ENCODE measurements around the gene ESRRG.

ESRRG gene

GRCh38 chr1:216702170-216702569, 21.1 kb downstream of the ESRRG start:
- H3K4me1 ChIP-seq (ENCODE audit: control insufficient read depth, insufficient read depth, low read length) = no peaks in the 10 kb centered on the region
- no peaks in the 10 kb centered on the region for H3K36me3 ChIP-seq (ENCODE audit: insufficient read depth, low read length)
- H3K4me3 ChIP-seq (ENCODE audit: low read length) = no peak overlapping the region
- no peaks in the 10 kb centered on the region for H3K9me3 ChIP-seq (replicated peaks; ENCODE audit: low read length)
- H3K9ac ChIP-seq (ENCODE audit: low read depth, low read length) = no peak overlapping the region
- no peaks in the 10 kb centered on the region for H3K27me3 ChIP-seq (ENCODE audit: control insufficient read depth, insufficient read depth, low read length)
- H3K4me2 ChIP-seq (ENCODE audit: low read length) = no peak overlapping the region

DNA sequence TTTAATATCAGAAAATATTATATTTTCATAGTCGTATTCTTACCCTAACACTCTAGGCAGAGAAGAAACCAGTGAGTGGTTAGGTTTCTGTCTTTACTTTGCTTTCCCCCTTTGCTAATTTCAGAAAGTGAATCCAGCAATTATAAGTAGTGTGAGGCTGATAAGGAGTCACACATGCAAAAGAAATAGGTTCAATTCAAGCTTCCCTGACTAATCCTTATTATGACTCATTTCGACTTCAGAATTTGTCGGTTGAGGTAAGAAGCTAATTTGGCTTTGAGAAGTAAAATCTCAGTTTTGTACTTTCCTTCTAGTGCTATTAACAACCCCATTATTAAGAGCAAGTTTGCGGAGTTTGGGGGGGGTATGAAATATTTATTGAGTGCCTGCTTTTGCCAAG, 22.4 kb downstream of the ESRRG start:
- no peak overlapping the region for H3K9ac ChIP-seq (ENCODE audit: low read depth, low read length)
- H3K4me1 ChIP-seq (ENCODE audit: control insufficient read depth, insufficient read depth, low read length) = no peaks in the 10 kb centered on the region
- no peaks in the 10 kb centered on the region for H3K36me3 ChIP-seq (ENCODE audit: insufficient read depth, low read length)
- no peak overlapping the region for H3K4me3 ChIP-seq (ENCODE audit: low read length)
- H3K27me3 ChIP-seq (ENCODE audit: control insufficient read depth, insufficient read depth, low read length) = no peaks in the 10 kb centered on the region
- no peaks in the 10 kb centered on the region for H3K9me3 ChIP-seq (replicated peaks; ENCODE audit: low read length)
- H3K4me2 ChIP-seq (ENCODE audit: low read length) = no peak overlapping the region

- no peaks in the 10 kb centered on the region for H3K4me1 ChIP-seq (ENCODE audit: control insufficient read depth, insufficient read depth, low read length)
- H3K9me3 ChIP-seq (replicated peaks; ENCODE audit: low read length) = no peaks in the 10 kb centered on the region
- H3K9ac ChIP-seq (ENCODE audit: low read depth, low read length) = no peak overlapping the region
- no peaks in the 10 kb centered on the region for H3K36me3 ChIP-seq (ENCODE audit: insufficient read depth, low read length)
- no peaks in the 10 kb centered on the region for H3K27me3 ChIP-seq (ENCODE audit: control insufficient read depth, insufficient read depth, low read length)
- H3K4me2 ChIP-seq (ENCODE audit: low read length) = no peak overlapping the region
- H3K4me3 ChIP-seq (ENCODE audit: low read length) = no peak overlapping the region
These were observed 31.5 kb downstream of the ESRRG start for GRCh38 chr1:216691710-216692109.

DNA sequence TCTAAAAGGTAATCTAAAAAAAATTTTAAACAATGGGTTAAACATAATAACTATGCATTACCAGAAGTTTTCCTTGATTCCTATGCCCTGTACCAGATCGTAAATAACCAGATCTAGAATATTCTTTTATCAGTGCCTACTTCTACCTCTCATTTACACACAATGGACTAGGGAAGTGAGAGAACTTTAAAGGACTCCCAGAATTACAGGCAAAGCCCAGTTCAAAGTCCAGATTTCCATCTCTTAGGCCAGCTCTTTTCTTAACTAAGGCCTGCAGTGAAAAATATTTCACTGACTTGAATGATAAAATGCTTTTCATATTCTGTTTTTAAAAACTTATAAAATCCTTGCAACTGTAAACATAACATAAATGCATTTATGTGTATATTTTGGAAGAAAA, 32.6 kb downstream of the ESRRG start:
- Histone ChIP-seq H3K4me1 (ENCODE audit: control insufficient read depth, insufficient read depth, low read length) (no peaks in the 10 kb centered on the region), H3K9ac (ENCODE audit: low read depth, low read length) (no peak overlapping the region), H3K27me3 (ENCODE audit: control insufficient read depth, insufficient read depth, low read length) (no peaks in the 10 kb centered on the region), H3K4me3 (ENCODE audit: low read length) (no peak overlapping the region), H3K9me3 (replicated peaks; ENCODE audit: low read length) (no peaks in the 10 kb centered on the region), H3K36me3 (ENCODE audit: insufficient read depth, low read length) (no peaks in the 10 kb centered on the region), H3K4me2 (ENCODE audit: low read length) (no peak overlapping the region)

DNA sequence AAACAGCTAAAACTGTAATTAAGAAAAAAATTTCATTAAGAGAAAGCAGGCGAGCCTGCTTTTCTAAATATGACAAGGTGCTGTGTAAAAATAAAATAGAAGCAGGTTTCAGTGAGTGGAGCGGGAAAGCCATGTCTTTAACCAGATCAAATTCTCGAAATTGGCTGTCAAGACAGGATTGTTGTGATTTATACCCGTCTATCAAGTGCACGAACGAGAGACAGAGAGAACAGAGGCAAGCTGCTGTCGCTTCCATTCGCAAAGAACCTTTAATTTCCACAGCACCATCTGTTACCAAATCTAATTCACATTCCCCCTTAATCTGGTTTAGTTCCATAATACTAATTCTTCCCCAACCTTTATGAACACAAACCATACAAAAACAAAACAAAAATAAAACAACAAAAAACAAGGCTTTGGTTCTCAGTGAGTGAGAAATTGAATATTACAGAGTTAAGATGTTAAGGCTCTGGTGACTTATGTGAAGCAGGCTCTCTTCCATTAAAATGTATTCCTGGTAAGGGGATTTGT, 35.0 kb downstream of the ESRRG start:
- Histone ChIP-seq H3K4me3 (ENCODE audit: low read length) (no peak overlapping the region), H3K27me3 (ENCODE audit: control insufficient read depth, insufficient read depth, low read length) (no peaks in the 10 kb centered on the region), H3K9ac (ENCODE audit: low read depth, low read length) (no peak overlapping the region), H3K4me2 (ENCODE audit: low read length) (no peak overlapping the region), H3K9me3 (replicated peaks; ENCODE audit: low read length) (no peaks in the 10 kb centered on the region), H3K36me3 (ENCODE audit: insufficient read depth, low read length) (no peaks in the 10 kb centered on the region), H3K4me1 (ENCODE audit: control insufficient read depth, insufficient read depth, low read length) (no peaks in the 10 kb centered on the region)

DNA sequence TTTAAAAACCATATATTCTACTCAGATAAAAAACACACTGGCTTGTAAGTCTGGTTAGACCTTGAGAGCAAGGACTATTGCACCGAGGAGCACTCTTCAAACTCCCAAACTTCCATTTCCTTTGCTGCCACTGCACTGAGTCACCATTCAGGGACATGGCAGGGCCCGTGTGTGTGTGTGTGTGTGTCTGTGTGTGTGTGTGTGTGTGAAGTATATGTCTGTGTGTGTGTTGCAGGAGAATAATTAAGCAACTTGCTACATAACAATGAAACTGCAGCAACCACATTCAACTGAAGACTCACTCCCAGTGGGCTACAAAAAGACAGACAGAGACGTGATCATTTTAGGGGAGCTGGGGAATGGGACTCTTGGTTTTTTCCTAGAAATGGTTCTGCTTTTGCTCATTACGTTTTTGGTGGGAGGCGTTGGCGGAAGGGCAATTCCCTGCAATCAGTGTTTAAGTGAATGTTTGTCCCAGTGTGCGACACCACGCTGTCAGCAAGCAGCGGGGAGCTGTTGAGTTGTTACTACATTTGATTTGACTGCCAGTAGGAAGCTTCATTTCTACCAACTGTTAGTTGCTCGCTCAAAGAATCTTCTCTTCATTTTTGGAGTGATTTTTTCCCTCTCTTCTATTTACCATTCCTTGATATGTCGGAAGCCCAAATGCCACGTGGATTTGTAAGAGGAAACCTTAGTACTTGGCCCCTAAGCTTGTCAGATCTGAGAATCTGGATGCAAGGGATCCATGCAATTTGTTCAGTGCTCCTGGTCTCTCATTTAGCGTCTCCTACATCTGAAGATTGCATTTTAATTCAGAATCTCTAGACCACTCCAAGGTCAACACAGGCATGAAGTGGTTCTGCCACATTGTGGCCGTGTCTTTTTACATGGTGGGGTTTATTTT, 36.1 kb downstream of the ESRRG start:
- no peaks in the 10 kb centered on the region for H3K4me1 ChIP-seq (ENCODE audit: control insufficient read depth, insufficient read depth, low read length)

DNA sequence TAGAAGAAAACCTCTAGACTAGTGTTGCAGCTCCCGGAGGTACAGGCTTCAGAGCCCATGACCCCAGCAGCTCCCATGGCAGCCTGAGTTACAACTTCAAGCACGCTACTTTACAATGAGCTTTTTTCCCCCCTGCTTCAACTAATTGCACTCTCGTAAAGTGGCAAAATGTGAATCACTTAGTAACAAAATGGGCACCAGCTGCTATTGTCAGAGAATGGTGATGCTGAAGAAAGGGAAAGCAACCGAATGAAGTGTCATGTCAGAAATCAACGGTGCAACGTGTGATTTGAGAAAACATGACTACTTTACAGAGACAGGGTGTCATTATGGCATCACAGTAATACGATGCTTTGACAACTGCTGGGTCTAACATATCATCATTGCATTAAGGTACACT, 40.5 kb downstream of the ESRRG start:
- Histone ChIP-seq H3K4me2 (ENCODE audit: low read length) (no peak overlapping the region), H3K36me3 (ENCODE audit: insufficient read depth, low read length) (no peaks in the 10 kb centered on the region), H3K9ac (ENCODE audit: low read depth, low read length) (no peak overlapping the region), H3K27me3 (ENCODE audit: control insufficient read depth, insufficient read depth, low read length) (no peaks in the 10 kb centered on the region), H3K4me1 (ENCODE audit: control insufficient read depth, insufficient read depth, low read length) (no peaks in the 10 kb centered on the region), H3K4me3 (ENCODE audit: low read length) (no peak overlapping the region), H3K9me3 (replicated peaks; ENCODE audit: low read length) (no peaks in the 10 kb centered on the region)

More for the DNA sequence above, 36.1 kb downstream of the ESRRG start:
- Histone ChIP-seq H3K27me3 (ENCODE audit: control insufficient read depth, insufficient read depth, low read length) (no peaks in the 10 kb centered on the region), H3K36me3 (ENCODE audit: insufficient read depth, low read length) (no peaks in the 10 kb centered on the region), H3K4me3 (ENCODE audit: low read length) (no peak overlapping the region), H3K4me2 (ENCODE audit: low read length) (no peak overlapping the region), H3K9ac (ENCODE audit: low read depth, low read length) (no peak overlapping the region), H3K9me3 (replicated peaks; ENCODE audit: low read length) (no peaks in the 10 kb centered on the region)

GRCh38 chr1:216679108-216679507, 44.1 kb downstream of the ESRRG start:
- no peaks in the 10 kb centered on the region for H3K9me3 ChIP-seq (replicated peaks; ENCODE audit: low read length)
- no peaks in the 10 kb centered on the region for H3K36me3 ChIP-seq (ENCODE audit: insufficient read depth, low read length)
- no peak overlapping the region for H3K4me3 ChIP-seq (ENCODE audit: low read length)
- H3K4me1 ChIP-seq (ENCODE audit: control insufficient read depth, insufficient read depth, low read length) = no peaks in the 10 kb centered on the region
- no peaks in the 10 kb centered on the region for H3K27me3 ChIP-seq (ENCODE audit: control insufficient read depth, insufficient read depth, low read length)
- H3K9ac ChIP-seq (ENCODE audit: low read depth, low read length) = no peak overlapping the region
- no peak overlapping the region for H3K4me2 ChIP-seq (ENCODE audit: low read length)

DNA sequence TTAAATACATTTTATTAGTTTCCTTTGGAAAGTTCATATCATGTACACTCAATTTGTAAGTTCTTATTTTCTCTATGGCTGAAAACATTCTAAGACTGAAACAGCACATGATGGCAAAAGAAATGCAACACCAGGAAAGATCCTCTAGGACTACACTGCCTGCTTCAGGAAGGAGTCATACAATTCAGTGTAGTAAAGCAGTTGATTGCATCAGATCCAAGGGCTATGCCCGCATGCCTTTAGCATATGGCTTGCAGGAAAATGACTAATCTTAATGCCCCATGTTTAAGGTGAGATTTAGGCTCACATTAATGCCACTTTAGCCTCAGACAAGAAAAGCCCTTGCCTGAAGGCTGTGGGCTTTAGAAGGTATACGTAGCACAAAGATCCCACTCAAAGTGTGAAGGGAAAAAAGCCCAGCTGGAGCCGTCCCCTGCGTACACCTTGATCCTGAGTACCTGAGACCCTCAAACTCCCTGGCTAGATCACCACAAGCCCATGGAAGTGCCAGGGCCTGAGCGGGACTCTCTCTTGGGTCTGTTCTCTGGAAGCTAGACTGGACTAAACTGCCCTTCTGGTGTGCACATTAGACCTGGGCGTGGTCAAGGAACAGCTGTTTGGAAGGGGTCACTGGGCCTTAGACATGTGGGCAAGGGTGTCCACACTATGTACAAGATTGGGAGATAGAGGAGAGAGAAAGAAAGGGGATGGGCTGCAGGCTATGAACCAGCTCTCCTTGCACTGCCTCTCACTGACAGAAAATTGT, 52.9 kb downstream of the ESRRG start:
- no peaks in the 10 kb centered on the region for H3K4me1 ChIP-seq (ENCODE audit: control insufficient read depth, insufficient read depth, low read length)
- H3K4me2 ChIP-seq (ENCODE audit: low read length) = no peak overlapping the region
- H3K4me3 ChIP-seq (ENCODE audit: low read length) = no peak overlapping the region
- no peak overlapping the region for H3K9ac ChIP-seq (ENCODE audit: low read depth, low read length)
- no peaks in the 10 kb centered on the region for H3K27me3 ChIP-seq (ENCODE audit: control insufficient read depth, insufficient read depth, low read length)
- no peaks in the 10 kb centered on the region for H3K9me3 ChIP-seq (replicated peaks; ENCODE audit: low read length)
- no peaks in the 10 kb centered on the region for H3K36me3 ChIP-seq (ENCODE audit: insufficient read depth, low read length)

DNA sequence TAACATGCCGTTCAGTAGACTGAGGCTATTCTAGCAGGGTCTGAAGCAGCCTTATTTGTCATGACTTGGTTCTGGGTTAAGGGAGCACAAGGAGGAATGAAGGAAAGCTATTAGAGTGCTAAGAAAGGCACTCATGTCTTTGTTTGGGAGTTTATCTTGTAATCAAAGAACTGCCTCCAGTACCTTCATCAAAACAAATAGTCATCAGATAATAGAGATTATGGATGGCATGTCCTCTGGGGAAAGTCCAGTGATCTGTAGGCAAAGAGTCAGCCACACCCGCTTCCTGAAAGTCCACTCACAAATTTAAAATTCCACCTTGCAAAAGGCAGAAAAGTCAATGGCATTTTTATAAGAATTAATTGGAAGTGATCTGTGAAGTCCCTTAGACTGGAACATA, 56.8 kb downstream of the ESRRG start:
- Histone ChIP-seq H3K4me2 (ENCODE audit: low read length) (no peak overlapping the region), H3K4me1 (ENCODE audit: control insufficient read depth, insufficient read depth, low read length) (no peaks in the 10 kb centered on the region), H3K27me3 (ENCODE audit: control insufficient read depth, insufficient read depth, low read length) (no peaks in the 10 kb centered on the region), H3K9me3 (replicated peaks; ENCODE audit: low read length) (no peaks in the 10 kb centered on the region), H3K36me3 (ENCODE audit: insufficient read depth, low read length) (no peaks in the 10 kb centered on the region), H3K4me3 (ENCODE audit: low read length) (no peak overlapping the region), H3K9ac (ENCODE audit: low read depth, low read length) (no peak overlapping the region)

GRCh38 chr1:216665856-216666255, 57.4 kb downstream of the ESRRG start:
- H3K4me1 ChIP-seq (ENCODE audit: control insufficient read depth, insufficient read depth, low read length) = no peaks in the 10 kb centered on the region
- no peaks in the 10 kb centered on the region for H3K36me3 ChIP-seq (ENCODE audit: insufficient read depth, low read length)
- no peak overlapping the region for H3K4me3 ChIP-seq (ENCODE audit: low read length)
- H3K9me3 ChIP-seq (replicated peaks; ENCODE audit: low read length) = no peaks in the 10 kb centered on the region
- H3K27me3 ChIP-seq (ENCODE audit: control insufficient read depth, insufficient read depth, low read length) = no peaks in the 10 kb centered on the region
- H3K4me2 ChIP-seq (ENCODE audit: low read length) = no peak overlapping the region
- no peak overlapping the region for H3K9ac ChIP-seq (ENCODE audit: low read depth, low read length)

Measured in skeletal muscle satellite cell (primary cell).